GM21619 (cell line): Measurements from ENCODE around the gene CERS6.
"Not testable (repeated sequence)": the region's sequence is repeated elsewhere in the genome, so short reads cannot be mapped to it uniquely, and the experiment has no call there.

Experiments used
- ATAC-seq: cut with Tn5 transposase; IDR thresholded peaks from one replicate; pipeline ENCODE4 v1.9.1; 2021; ENCODE audit not compliant: unreplicated experiment

Gene CERS6, protein sequence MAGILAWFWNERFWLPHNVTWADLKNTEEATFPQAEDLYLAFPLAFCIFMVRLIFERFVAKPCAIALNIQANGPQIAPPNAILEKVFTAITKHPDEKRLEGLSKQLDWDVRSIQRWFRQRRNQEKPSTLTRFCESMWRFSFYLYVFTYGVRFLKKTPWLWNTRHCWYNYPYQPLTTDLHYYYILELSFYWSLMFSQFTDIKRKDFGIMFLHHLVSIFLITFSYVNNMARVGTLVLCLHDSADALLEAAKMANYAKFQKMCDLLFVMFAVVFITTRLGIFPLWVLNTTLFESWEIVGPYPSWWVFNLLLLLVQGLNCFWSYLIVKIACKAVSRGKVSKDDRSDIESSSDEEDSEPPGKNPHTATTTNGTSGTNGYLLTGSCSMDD

DNA sequence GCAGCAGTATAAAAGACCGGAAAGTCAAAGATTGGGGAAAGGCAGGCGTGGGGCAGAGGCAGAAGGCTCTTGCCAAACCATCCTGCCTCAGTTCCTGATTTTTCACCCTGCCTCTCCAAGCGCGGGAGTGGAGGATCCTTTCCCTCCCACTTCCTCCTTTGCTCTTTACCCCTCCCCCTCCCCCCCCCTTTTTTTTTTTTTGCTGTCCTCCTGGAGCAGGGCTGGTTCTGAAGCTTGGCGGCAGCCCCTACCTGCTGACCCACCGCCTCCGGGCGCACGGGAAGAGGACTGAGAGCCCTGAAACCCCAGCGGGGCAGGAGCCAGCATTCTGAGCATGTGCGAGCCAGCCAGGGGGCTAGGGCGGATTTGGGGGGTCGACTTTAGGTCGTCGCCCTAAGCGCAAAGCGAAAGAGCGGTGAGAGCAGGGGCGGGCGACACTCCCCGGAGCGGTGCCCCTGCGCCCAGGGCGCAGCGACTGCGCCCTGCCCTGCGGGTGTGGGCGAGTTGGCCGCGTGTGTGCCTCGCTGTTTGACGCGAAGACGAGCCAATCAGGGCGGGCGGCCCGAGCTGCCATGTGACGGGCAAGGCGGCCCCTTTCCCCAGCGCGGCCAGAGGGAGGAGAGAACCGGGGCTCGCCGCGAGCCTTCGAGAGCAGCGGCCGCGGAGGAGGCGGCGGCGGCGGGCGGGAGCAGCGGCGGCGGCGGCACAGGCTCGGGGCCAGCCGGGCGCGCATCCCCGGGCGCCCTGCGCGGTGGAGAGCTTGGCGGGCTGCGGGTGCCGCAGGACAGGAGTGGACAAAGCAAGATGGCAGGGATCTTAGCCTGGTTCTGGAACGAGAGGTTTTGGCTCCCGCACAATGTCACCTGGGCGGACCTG is at the start of gene CERS6:
Gene CERS6, plus strand, starts transcription at position 628 of the 876 bp plus-strand sequence. Its CDS starts 177 bp downstream, at position 805.
- ATAC-seq, result peak; percentile 93

DNA sequence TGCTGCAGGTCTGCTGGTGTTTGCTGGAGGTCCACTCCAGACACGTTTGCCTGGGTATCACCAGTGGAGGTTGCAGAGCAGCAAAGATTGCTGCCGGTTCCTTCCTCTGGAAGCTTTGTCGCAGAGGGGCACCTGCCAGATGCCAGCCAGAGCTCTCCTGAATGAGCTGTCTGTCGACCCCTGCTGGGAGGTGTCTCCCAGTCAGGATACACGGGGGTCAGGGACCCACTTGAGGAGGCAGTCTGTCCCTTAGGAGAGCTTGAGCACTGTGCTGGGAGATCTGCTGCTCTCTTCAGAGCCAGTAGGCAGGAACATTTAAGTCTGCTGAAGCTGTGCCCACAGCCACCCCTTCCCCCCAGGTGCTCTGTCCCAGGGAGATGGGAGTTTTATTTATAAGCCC is 43.8 kb upstream of the CERS6 start:
- not testable (repeated sequence) for ATAC-seq

- ATAC-seq, result not testable (repeated sequence)
Observed at GRCh38 chr2:168413101-168413500, 43.0 kb upstream of the CERS6 start.

- ATAC-seq, result no peak
Observed at GRCh38 chr2:168416555-168416954, 39.5 kb upstream of the CERS6 start.

- ATAC-seq, result peak; percentile 77
Observed at GRCh38 chr2:168422584-168422983, 33.5 kb upstream of the CERS6 start.

DNA sequence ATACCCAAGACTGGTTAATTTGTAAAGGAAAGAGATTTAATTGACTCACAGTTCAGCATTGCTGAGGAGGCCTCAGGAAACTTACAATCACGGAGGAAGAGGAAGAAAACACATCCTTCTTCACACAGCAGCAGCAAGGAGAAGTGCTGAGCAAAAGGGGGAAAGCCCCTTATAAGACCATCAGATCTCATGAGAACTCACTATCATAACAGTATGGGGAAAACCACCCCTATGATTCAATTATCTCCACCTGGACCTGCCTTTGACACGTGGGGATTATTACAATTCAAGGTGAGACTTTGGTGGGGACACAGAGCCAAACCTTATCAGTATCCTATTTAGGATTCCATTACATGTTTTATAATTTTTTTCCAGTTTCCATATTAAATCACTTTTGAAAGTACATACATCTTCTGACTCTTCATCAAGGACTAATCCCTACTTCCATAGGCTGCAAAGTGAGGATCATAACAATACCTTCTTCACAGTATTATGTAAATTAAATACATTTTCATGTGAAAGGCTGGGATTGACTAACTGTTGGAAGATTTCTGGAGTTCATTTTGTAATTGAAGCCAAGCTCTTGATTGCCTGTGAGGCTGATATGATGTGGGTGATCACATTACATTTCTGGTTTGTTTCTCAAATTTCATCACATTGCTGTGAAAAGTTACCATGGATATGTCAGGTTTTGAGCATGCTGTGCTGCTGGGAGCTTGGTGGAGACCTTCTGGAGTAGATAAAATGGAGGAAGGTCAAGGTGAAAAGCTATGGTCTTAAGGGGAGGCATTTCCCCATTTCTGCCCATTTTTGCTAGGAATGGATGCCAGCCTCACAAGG is 31.7 kb upstream of the CERS6 start:
- ATAC-seq, result no peak

DNA sequence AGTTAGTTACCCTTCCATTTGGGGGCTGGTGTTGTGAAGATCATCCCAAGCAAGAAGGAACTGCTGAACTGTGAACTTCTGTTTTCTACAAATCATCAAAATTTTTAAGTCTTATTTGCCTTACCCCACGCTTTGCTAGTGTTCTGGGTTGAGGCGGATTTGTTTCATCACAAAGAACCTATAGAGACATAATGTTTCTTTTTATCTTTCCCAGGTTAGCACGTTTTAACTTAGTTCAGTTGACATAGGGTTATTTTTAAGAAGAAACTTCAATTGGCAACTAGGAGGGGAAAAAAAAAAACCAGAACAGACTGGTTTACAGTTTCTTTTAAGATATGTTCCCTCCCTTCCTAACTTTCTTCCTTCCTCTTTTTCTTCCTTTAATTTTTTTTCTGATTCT is 31.1 kb upstream of the CERS6 start:
- ATAC-seq, result no peak

GRCh38 chr2:168426861-168427260 is 29.2 kb upstream of the CERS6 start:
- no peak for ATAC-seq

DNA sequence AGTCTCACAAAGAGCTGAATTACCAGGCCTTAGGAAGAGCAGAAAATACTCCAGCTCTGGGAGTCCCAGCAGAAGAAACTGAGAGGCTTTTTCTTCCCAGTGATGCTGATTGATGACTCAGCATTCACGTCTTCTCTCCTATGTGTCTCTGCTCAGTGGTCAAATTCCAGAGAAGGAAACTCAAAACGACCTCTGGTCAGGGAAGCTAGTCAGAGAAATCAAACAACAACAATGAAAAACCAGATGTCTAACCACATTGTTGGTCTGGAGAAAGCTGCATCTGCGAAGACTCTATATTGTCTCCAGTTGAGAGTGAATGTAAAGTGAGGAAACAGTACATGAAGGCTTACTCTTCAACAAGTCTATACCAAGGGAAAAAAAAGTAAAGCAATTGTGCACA is 28.6 kb upstream of the CERS6 start:
- no peak for ATAC-seq

DNA sequence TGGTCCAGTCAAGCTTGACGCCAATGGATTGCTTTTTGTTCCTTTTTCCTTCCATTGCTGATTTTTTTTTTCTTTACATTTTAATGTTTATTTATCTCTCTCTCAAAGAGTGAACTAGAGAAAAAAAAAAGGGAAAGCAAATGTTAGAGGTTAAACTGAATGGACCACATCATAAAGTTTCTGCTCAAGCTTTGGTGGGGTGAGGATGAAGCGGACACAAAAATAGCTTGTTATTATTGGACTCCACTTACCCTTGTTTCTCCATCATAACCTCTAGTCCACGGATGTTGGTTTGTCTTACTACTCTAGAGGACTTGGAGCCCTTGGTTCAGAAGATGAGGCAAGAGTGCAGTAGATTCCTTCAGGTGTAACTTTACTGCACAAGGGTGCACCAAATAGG is 27.6 kb upstream of the CERS6 start:
- ATAC-seq, result no peak

DNA sequence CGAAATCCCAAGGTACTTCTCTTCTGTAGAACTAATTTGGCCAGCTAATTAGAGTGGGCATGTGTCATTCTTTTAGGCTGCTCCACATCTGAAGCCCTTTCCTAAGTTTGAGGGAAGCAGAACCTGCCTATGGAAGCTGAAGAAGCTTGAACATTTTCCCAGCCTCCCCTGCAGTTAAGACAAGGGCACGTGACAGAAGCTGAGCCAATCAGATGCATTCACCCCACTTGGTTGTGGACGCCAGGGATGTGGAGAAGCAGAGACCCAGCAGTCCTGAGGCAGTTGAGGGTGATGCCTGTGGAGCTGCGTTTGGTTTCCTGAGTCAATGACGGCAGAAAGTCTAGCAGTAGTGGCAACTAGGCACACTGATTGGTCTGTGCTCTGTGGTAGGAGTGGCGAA is 26.1 kb upstream of the CERS6 start:
- ATAC-seq, result no peak

DNA sequence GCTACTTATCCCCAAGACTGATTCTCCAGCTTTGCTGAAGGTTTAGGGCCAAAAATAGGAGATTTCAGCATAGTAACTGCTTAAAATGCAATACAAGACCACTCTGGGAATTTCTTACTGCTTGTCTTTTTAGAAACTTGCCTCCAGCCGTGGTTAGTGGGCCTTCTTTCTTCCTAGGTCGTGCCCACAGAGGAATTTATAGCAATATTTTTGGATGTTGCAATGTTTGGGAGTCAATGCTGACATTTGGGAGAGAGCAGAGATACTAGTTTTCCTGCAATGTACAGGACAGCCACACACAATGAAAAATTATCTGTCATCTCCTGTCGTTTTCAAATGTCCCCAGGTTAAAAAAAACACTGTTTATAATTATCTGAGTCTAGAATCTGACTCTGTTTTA is 25.6 kb upstream of the CERS6 start:
- ATAC-seq, result no peak

- no peak for ATAC-seq
Observed at GRCh38 chr2:168431301-168432024, 24.6 kb upstream of the CERS6 start.

DNA sequence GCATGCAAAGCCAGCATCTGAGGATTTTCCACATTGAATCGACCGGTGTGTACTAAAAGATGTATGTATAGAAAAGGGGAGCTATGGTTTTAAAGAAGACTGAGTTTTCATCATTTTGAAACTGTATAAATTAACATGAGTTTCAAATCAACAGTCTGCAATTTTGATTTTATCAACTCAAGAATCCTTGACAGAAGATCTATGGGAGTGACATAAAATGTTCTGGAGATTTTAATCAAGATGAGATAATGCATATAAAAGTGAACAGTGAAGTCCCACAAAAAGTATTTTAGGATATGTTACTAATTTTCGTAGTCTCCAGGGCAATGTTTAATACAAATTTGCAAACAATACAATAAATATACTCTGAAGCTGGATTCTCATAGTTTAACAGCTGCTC is 24.0 kb upstream of the CERS6 start:
- no peak for ATAC-seq

DNA sequence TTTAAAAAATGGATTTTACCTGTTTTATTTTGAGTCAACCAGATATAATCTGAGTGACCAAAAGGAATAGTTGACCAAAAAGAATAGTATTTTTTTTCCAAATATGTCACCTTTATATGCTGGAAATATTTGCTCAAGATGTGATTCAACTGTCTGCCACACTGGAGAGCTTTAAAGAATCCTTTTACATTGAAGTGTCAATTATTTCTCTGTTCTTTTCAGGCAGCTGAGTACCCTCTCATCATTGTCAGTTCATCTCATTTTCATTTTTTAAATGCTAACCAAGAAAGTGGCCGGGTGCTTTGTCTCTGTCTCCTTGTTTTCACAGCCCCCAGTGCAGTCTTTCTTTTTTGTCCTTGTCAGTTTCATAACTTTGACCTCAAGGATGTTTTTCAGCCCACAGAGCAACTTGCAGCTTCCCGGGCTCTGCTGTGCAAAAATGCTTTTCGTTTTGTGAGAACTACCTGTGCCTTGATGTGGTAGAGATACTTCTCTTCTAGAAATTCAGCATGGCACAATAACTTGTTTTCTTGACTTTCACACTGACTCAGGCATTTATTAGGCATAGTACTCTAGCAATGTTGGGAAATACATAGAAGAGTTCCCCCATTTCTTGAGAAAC is 23.4 kb upstream of the CERS6 start:
- ATAC-seq, result peak; percentile 69

GRCh38 chr2:168433527-168433926 is 22.5 kb upstream of the CERS6 start:
- no peak for ATAC-seq

- ATAC-seq, result no peak
Observed at GRCh38 chr2:168434146-168434545, 21.9 kb upstream of the CERS6 start.

GRCh38 chr2:168436840-168437239 is 19.2 kb upstream of the CERS6 start:
- ATAC-seq, result no peak

GRCh38 chr2:168438553-168438952 is 17.5 kb upstream of the CERS6 start:
- ATAC-seq, result no peak

DNA sequence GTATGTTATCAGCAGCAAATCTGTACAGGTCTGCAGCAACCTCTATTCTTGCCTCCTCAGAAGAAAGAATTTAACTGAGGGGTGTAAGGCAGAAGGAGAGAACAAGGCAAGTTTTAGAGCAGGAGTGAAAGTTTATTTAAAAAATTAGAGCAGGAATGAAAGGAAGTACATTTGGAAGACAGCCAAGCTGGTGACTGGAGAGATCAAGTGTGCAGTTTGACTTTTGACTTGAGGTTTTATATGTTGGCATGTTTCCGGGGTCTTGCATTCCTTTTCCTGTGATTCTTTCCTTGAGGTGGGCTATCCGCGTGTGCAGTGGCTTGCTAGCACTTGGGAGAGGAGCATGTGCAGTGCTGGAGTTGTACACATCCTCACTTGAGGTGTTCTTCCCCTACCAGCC is 16.5 kb upstream of the CERS6 start:
- no peak for ATAC-seq
